OCI-LY7 (cell line): ENCODE measurements around the gene DAPK1.

Experiments
- CTCF ChIP-seq: fragments of 200-600 bp; sonication (generic); conservative IDR thresholded peaks from 2 replicates; pipeline ENCODE4 v1.5.1; 2014; ENCODE audit warnings: mild to moderate bottlenecking, antibody characterized with exemption, low read length, moderate library complexity, mixed read lengths
- EZH2phosphoT487 ChIP-seq: fragments of 200-600 bp; sonication (generic); IDR thresholded peaks from 2 replicates; pipeline ENCODE4 v1.6.1; 2018; ENCODE audit warnings: low read depth, borderline replicate concordance, mild to moderate bottlenecking, mixed run types, antibody characterized with exemption, low read length, moderate library complexity, mixed read lengths

GRCh38 chr9:87502391-87503221, 4.9 kb downstream of the DAPK1 start:
- TF ChIP-seq CTCF (no peak), EZH2phosphoT487 (no peak)
